Stimulated activated CD8-positive, alpha-beta memory T cell treated with anti-CD3 and anti-CD28 coated beads, Interleukin-12 subunit alpha, Interleukin-12 subunit beta, amount 100 ng/mL, for 24 hours (primary cell): ENCODE measurements around the gene TMPRSS11A.

Experiments
- DNase-seq: peaks from one replicate; pipeline ENCODE4 v3.0.0-alpha.2; 2020; ENCODE audit errors: extremely low read depth

The TMPRSS11A gene

DNA sequence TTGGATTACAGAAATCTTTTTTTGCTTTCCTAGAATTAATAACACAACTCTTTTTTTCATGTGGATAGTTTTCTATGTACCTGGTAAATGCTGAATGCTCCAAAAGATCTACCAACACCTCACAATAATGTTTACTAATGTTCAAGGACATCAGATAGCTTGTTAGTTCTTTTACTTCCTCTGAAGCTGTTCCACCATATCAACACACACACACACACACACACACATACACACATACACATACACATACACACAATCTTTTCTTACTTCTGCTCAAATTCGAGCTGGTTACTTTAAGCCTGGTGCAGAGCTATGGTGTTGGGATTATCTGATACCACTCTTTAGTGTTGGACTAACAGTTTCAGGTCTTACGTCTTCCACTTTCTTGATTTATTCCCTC lies 51.2 kb downstream of the TMPRSS11A start:
- DNase-seq = no peak

DNA sequence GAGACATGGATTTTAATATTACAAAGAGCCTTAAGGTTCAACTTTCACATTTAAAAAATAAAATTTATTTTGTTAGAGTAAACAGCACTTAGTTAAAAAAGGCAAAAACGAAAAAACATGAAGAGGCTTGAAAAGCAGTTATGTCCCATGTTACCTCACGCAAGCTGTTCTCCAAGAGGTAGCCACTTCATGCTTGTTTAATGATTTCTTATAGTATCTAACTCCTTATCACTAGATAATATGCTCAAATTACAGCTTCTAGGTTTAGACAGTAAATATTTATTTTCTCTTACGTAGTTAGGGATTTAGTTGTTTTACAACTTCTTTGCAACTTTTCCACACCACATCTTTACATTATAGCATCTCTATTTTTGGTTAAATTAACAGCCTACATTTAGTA lies 51.7 kb downstream of the TMPRSS11A start:
- no peak for DNase-seq

DNA sequence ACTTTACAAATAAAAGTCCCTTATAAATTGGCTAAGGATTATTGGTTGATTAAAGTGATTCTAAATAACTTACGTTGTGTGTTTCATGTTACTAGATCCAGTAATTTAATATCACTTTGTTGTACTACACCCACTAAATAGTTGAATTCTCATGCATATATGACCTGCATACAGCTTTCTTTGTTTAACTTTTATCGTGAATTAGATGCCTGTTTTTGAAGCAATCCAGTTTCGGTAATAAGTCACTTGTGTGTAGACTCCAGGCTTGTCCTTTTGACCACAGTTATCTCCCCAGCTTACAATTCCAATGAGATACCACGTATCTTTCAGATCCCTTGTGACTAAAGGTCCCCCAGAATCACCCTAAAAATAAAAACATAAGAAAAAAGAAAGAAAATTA lies 52.2 kb downstream of the TMPRSS11A start:
- DNase-seq = no peak

DNA sequence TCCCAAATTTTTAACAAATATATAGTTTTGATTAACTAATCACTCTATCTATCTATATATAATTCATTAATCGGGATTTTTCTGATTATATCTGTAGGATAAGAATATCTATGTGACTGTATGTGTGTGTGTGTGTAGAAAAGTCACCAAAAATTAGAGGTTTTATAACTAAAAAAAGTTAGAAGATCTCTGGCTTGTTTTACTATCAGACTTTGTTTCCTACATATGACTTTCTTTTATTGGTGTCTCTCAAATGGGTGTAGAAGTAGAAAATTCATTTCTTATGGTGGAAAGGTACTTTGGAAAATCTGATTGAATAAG lies 52.7 kb downstream of the TMPRSS11A start:
- DNase-seq = no peak

GRCh38 chr4:67909905-67910584 lies 53.2 kb downstream of the TMPRSS11A start:
- DNase-seq = no peak

DNA sequence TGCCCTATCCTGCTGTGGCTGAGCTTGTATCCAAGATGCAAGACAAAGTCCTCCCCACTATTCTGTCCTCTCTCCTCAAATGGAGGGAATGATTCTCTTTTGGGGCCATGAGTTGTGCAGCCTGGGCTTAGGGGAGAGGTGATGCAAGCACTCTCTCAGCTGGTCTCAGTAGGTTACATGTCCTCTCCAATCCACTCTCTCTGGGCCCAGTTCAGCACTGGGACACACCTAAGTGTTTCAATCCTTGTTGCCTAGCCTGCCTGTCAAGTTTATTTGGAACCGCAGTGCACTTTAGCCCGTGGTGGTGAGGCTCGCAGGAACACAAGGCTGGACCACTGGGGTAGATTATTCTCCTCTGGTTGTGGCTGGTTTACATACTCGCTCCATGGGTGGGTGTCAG lies 55.6 kb downstream of the TMPRSS11A start:
- DNase-seq = no peak

DNA sequence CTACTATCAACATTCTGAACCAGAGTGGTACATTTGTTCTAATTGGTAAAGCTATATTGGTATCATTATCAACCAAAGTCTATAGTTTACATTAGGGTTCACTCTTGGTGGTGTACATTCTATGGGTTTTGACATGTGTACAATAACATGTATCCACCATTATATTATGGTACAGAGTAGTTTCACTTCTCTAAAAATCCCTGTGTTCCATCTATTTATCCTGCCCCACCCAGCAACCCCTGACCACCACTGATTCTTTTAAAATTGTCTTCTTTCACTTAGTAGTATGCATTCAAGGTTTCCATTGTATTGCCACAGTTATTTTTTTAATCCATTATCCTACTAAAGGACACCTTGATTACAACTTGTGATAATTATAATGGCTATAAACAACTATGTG lies 64.2 kb downstream of the TMPRSS11A start:
- DNase-seq = no peak

DNA sequence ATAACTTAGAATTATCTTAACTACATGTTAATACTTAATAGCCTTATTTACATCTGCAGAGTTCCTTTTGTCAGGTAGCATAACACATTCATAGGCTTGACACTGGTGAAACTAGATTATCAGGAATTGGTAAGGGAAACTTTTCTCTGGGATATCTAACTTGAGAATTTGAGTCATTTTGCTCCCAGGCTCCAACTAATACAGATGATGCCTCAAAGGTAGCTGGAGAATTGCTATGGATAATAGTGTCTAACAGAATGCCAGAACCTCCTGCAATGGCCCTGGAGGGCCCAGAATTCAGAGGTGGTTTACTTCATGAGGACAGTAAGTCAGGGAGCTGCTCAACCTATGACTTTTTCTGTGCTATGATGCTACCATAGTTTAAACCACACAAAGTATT lies 65.6 kb downstream of the TMPRSS11A start:
- no peak for DNase-seq

DNA sequence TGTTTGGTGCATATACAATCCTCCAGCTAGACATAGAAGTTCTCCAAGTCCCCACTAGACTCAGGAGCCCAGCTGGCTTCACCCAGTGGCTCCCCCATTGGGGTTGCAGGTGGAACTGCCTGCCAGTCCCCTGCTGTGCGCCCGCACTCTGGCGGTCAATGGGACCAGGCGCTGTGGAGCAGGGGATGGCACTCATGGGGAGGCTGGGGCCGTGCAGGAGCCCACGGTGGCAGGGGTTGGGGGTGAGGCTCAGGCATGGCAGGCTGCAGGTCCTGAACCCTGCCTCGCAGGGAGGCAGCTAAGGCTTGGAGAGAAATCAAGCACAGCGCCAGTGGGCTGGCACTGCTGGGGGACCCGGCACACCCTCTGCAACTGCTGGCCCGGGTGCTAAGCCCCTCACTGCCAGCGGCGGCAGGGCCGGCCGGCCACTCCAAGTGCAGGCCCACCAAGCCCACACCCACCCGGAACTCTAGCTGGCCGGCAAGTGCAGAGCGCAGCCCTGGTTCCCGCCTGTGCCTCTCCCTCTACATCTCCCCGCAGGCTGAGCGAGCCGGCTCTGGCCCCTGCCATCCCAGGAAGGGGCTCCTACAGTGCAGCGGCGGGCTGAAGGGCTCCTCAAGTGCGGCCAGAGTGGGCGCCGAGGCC lies 66.8 kb downstream of the TMPRSS11A start:
- no peak for DNase-seq

DNA sequence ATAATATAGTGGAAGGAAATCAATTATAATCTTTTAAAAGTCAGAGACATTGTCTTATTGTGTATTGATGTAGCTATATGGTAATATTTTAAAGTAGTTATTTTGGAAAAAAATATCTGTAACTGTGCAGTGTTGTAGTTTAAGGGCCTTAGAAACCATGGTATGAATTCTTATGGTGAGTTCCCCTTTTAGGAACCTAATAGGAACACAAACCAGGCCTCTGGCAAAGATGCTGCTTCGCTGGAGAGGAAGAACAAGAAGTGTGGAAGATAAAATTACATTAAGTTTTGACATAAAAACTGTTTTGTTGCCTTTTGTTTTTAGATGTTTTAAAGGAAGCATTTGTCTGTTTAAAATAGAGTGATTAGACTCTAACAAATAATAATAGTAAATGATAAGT lies 68.6 kb downstream of the TMPRSS11A start:
- no peak for DNase-seq

GRCh38 chr4:67892905-67893304 lies 70.4 kb downstream of the TMPRSS11A start:
- DNase-seq = no peak

DNA sequence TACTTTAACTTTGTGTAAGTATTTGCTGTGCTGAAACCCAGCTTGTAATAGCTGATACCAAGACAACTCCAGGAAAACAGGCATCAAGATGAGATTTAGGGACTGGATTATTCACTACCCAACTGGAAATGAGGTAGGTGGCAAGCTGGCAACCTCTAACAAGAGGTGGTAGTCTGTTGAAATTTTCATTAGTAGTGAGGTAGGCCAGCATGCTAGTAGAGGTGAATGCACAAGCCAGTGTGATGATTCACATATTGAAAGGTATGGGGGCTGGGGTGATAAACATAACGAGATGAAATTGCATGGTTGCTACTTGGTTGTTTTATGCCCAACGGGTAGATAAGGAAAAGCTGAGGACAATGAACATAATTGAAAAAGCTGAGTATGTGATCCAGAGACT lies 71.0 kb downstream of the TMPRSS11A start:
- no peak for DNase-seq

- DNase-seq = no peak
Measured at GRCh38 chr4:67891645-67892044, 71.6 kb downstream of the TMPRSS11A start.

- DNase-seq = no peak
Measured at GRCh38 chr4:67886281-67886680, 77.0 kb downstream of the TMPRSS11A start.

GRCh38 chr4:67885762-67886161 lies 77.5 kb downstream of the TMPRSS11A start:
- DNase-seq = no peak

DNA sequence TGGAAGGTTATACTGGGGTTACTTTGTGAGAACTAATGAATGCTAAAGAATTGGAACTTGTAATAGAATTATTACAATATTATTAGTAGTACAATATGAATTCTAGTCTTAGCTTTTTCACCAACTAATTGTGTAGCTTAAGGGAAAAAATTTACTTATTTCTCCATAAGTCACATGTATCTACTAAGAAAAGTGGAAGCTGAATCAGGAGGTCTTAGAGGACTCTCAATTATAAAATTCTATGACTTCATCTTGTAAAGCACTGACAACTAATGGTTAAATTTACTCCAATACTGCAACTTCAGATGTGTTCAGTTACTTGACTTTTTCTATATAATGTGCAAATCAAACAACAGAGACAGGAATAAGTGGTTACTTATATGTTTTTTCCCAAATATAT lies 78.6 kb downstream of the TMPRSS11A start:
- no peak for DNase-seq

DNA sequence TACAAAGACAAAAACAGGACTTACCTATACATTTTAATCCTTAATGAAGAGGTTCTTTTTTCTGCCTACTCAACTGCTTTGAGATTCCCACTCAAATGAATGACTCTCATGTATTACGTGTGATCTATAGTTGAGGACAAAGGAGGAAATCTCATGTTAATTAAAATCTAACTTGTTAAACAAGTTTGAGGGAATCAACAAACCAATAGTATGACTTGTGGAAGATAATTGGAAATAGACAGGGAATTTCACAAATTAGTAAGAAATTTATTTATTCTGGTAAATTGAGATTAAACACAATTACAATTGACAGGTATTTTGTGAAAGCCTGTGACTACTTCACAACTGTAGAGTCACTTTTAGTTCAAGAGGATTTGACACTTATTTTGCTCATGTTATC lies 79.4 kb downstream of the TMPRSS11A start, which contains the start of gene TMPRSS11D:
TSS of gene TMPRSS11D (minus strand) at position 101 of the 400 bp plus-strand sequence. CDS start at position 32, 69 bp downstream.
- no peak for DNase-seq

GRCh38 chr4:67883458-67883857 lies 79.8 kb downstream of the TMPRSS11A start:
- DNase-seq = no peak

DNA sequence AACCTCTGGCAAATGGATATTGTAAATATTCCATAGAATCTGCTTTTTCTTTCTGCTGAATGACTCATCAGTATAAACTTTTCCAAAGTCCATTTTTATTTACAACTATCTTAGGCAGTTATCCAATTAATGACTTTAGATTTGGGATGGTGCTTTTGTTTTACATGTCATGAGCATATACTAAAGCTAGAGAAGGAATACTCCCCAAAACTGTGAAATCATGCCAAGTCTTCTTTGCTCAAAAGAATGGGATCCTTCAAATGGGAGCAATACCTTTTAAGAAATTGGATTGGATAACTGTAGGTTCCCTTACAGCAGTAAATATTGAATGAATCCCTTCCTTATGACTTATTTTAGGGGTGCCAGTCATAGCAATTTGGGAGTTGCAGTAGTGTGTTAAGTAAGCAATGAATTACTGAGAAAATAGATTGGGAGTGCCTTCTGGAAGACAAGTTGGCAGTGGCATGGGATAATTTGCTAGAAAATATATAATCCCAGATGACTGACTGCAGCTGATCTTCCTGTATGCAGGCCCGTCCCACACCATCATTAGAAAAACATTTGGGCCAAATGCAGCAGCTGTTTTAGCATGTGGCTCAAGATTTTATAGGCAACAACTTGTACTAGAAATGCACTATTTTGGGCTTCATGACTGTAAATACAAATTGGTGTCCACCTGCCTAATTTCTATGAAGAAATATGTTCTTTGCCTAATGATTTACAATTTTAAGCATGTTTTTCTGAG lies 82.3 kb downstream of the TMPRSS11A start:
- no peak for DNase-seq

DNA sequence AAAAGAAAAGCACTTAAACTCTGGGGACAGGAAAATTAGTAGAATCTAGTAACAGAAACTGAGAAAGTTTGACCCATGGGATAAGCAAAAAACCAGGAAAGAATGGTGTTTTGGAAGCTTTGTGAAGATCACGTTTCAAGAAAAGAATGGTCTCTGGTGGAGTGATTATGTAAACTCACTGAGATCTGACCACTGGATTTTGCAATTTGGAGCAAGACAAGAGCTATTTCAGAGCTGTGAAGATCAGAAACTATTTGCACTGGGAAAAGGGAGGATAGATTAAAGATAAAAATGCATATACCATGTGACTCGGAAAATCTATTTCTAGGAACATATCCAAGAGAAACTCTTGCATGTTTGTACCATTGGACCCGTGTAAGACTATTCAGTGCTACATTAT lies 83.8 kb downstream of the TMPRSS11A start:
- no peak for DNase-seq

DNA sequence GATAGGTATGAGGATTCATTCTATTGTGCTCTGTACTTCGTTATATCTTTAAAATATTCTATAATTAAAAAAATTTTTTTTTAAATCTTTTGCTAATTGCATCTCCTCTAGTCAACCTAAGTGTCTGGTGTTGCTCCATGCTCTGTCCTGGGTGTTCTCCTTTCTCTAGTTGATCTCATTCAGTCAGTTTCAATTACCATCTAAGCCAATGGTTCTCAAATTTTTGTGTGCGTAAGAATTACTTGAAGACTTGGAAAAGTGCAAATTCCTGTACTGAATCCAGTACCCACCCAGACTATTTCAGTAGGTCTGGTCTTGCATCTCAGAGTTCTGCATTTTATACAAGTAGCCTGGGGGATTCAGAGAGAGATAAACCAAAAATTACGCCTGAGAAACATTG lies 86.2 kb downstream of the TMPRSS11A start:
- DNase-seq = no peak

GRCh38 chr4:67874986-67875385 lies 88.3 kb downstream of the TMPRSS11A start:
- DNase-seq = no peak

DNA sequence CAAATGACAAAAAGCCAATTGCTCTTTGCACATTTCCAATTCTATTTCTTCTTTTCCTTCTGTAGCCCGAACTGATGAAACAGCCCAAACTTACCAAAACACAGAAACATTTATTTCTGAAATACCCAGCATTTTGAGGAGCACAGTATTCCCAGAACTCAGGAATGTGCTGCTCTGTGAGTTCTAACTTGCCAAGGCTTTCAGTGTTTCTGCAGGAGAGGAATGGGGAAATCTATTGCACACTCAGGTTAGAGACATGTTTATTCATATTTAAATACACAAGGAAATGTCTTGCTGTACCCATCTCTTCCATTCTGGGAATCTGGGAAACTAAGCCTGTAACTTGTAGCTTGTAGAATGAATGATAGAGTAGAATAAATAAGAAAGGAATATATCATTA lies 90.2 kb downstream of the TMPRSS11A start:
- no peak for DNase-seq
